HepG2 (cell line): ENCODE data around the gene BET1L. TPM values are rescaled to one million over a fixed set of nuclear protein-coding genes. Genes with fewer than 3 reads are reported as not detected.

ENCODE experiments used
- ATAC-seq: fragments of 200-7000 bp; cut with Tn5 transposase; 3 replicates; pipeline ENCODE4 v1.9.1; 2020; ENCODE audit warnings: mild to moderate bottlenecking, moderate library complexity
- BruUV-seq: library from RNA; stranded (reverse); fragments of 400-500 nt; replicated peaks from 2 replicates; lab custom pipeline; 2021; lab: Mats Ljungman, UMichigan
- CTCF ChIA-PET: fragments of 300-600 bp; formaldehyde crosslinking; extraction: SDS; loops from one replicate; lab custom pipeline; 2021; ENCODE audit warnings: low total read pairs, inconsistent platforms, low intra/inter-chr PET ratio; lab: Yijun Ruan, JAX
- POLR2A ChIA-PET: fragments of 350-600 bp; sonication (Branson Sonifier 250); formaldehyde crosslinking; loops from one replicate; lab custom pipeline; 2020; ENCODE audit warnings: antibody characterized with exemption, inconsistent platforms; lab: Yijun Ruan, JAX
- DNase-seq: peaks from one replicate; pipeline ENCODE4 v3.0.0-alpha.2; 2015; ENCODE audit warnings: low spot score
- FAIRE-seq: peaks from 3 replicates; lab custom pipeline; 2011; peaks lifted over from hg19 to GRCh38; lab: Jason Lieb, UNC
- H2AFZ ChIP-seq: one replicate; pipeline ENCODE4 v1.6.1; 2011; ENCODE audit warnings: low read length, inconsistent platforms
- H3K27ac ChIP-seq: fragments of 300-600 bp; 3 replicates; pipeline ENCODE4 v1.8.0; 2011; ENCODE audit warnings: mixed run types, mild to moderate bottlenecking, mixed read lengths, low read length, inconsistent platforms; ENCODE audit not compliant: insufficient read depth; ENCODE audit errors: extremely low read length
- H3K27me3 ChIP-seq, 2 experiments: fragments of 200-600 bp in 1 of 2; 2 replicates in 1 of 2; 3 replicates in 1 of 2; pipeline versions ENCODE4 v1.6.0 to v1.8.0; 2011; ENCODE audit warnings: low read length in 2 of 2, mild to moderate bottlenecking in 2 of 2, moderate library complexity in 2 of 2, inconsistent platforms in 1 of 2; ENCODE audit not compliant: insufficient read depth in 2 of 2, control insufficient read depth in 1 of 2
- H3K36me3 ChIP-seq, 2 experiments: fragments of 200-600 bp in 1 of 2; replicated peaks in 1 of 2; 2 replicates in 1 of 2; 3 replicates in 1 of 2; pipeline versions ENCODE4 v1.5.1 to v1.8.0; 2011; ENCODE audit warnings: low read length in 2 of 2, inconsistent platforms in 1 of 2; ENCODE audit not compliant: insufficient read depth in 2 of 2, control insufficient read depth in 1 of 2
- H3K4me1 ChIP-seq: 2 replicates; pipeline ENCODE4 v1.5.1; 2012; ENCODE audit warnings: low read length, inconsistent platforms; ENCODE audit not compliant: insufficient read depth
- H3K4me2 ChIP-seq: 2 replicates; pipeline ENCODE4 v1.6.0; 2011; ENCODE audit warnings: low read depth, low read length, inconsistent platforms
- H3K4me3 ChIP-seq, 3 experiments: fragments of 200-600 bp in 1 of 3; sonication (generic), shearing (Covaris generic) in 1 of 3; replicated peaks in 1 of 3; 2 replicates each; pipeline ENCODE4 v1.5.1; 2011 to 2016; ENCODE audit warnings: low read length in 3 of 3, inconsistent platforms in 2 of 3, low read depth in 2 of 3, mild to moderate bottlenecking in 2 of 3, control low read depth in 1 of 3, mixed read lengths in 1 of 3; ENCODE audit not compliant: insufficient read depth in 1 of 3
- H3K79me2 ChIP-seq: one replicate; pipeline ENCODE4 v1.6.1; 2011; ENCODE audit warnings: low read length, inconsistent platforms; ENCODE audit not compliant: insufficient read depth
- H3K9ac ChIP-seq: 2 replicates; pipeline ENCODE4 v1.6.0; 2011; ENCODE audit warnings: mild to moderate bottlenecking, low read depth, low read length, inconsistent platforms; ENCODE audit not compliant: insufficient read depth
- H3K9me3 ChIP-seq: 2 replicates; pipeline ENCODE4 v1.5.1; 2012; ENCODE audit warnings: mild to moderate bottlenecking, low read length
- H4K20me1 ChIP-seq: 2 replicates; pipeline ENCODE4 v1.6.0; 2011; ENCODE audit warnings: inconsistent platforms, mild to moderate bottlenecking, low read length, moderate library complexity; ENCODE audit not compliant: insufficient read depth
- ATM ChIP-seq: fragments of 450-650 bp; IDR thresholded peaks from 2 replicates; pipeline ENCODE4 v1.7.1; 2017; ENCODE audit warnings: mild to moderate bottlenecking, borderline replicate concordance
- CREB1 ChIP-seq, 2 experiments: fragments of 450-650 bp in 1 of 2; IDR thresholded peaks; 2 replicates each; pipeline ENCODE4 v1.6.1; 2016 to 2017; ENCODE audit warnings: control low read depth in 1 of 2, mild to moderate bottlenecking in 1 of 2, missing compliant biosample characterization in 1 of 2, missing genetic modification characterization in 1 of 2
- ISL2 ChIP-seq: sonication (generic); formaldehyde crosslinking; IDR thresholded peaks from 2 replicates; pipeline ENCODE4 v1.5.0; 2020; ENCODE audit warnings: missing genetic modification reagents
- NFKBIZ ChIP-seq: IDR thresholded peaks from 2 replicates; pipeline ENCODE4 v1.6.1; 2018; ENCODE audit warnings: missing genetic modification reagents, missing compliant biosample characterization
- NR2F2 ChIP-seq: IDR thresholded peaks from 2 replicates; pipeline ENCODE4 v1.6.1; 2012; ENCODE audit warnings: low read depth, inconsistent platforms, borderline replicate concordance
- RAD51 ChIP-seq: fragments of 450-650 bp; IDR thresholded peaks from 2 replicates; pipeline ENCODE4 v1.6.1; 2016; ENCODE audit warnings: borderline replicate concordance
- RARA ChIP-seq: IDR thresholded peaks from 2 replicates; pipeline ENCODE4 v1.6.1; 2016; ENCODE audit warnings: missing genetic modification reagents, missing compliant biosample characterization
- ZBTB38 ChIP-seq: sonication (generic); formaldehyde crosslinking; IDR thresholded peaks from 2 replicates; pipeline ENCODE4 v1.5.1; 2020; ENCODE audit warnings: mild to moderate bottlenecking, missing genetic modification reagents
- ZNF234 ChIP-seq: sonication (generic); formaldehyde crosslinking; conservative IDR thresholded peaks from 2 replicates; pipeline ENCODE4 v1.5.1; 2020; ENCODE audit warnings: mild to moderate bottlenecking, missing genetic modification reagents
- ZNF343 ChIP-seq: sonication (generic); formaldehyde crosslinking; IDR thresholded peaks from 2 replicates; pipeline ENCODE4 v1.4.0; 2020; ENCODE audit warnings: mild to moderate bottlenecking, missing genetic modification reagents
- WGBS: methylation state at CpG from one replicate; pipeline ENCODE4 v1.1.6; 2017; ENCODE audit warnings: low lambda C conversion rate; 5-methylcytosine and 5-hydroxymethylcytosine counted together
- in situ Hi-C: cut with HindIII; loops from 2 replicates; pipeline ENCODE4 v1.10.0; 2017; ENCODE audit warnings: low pct_unique_long_range_greater_than_20kb; ENCODE audit not compliant: extremely low pct_ligation_motif_present
- intact Hi-C: fragments of 100-400 bp; cut with micrococcal nuclease; formaldehyde crosslinking; loops from one replicate; pipeline ENCODE4 v1.10.0; 2022; ENCODE audit not compliant: unreplicated experiment
- polyA plus RNA-seq, 8 experiments: library from polyadenylated mRNA; depleted of rRNA in 3 of 8; stranded (reverse) in 7 of 8; unstranded in 1 of 8; fragments of >200 nt; fragmentation: Illumina TruSeq in 4 of 8; extraction: Trizol in 4 of 8; gene quantifications; 2 replicates each; pipeline versions ENCODE4 v1.2.1 to v1.2.3, GENCODE V29; 2011 to 2016; ENCODE audit warnings: low read depth in 4 of 8, missing spikeins in 1 of 8, mixed read lengths in 1 of 8; ENCODE audit not compliant: insufficient read depth in 1 of 8
- total RNA-seq, 5 experiments: library from RNA; depleted of rRNA; stranded (reverse); fragments of >200 nt; fragmentation: Illumina TruSeq; extraction: Trizol; gene quantifications; 2 replicates each; pipeline ENCODE4 v1.2.3, GENCODE V29; 2016; ENCODE audit warnings: low read depth in 1 of 5
- TF ChIP-seq, protein P1 (sequence below): sonication (generic); formaldehyde crosslinking; IDR thresholded peaks from 2 replicates; pipeline ENCODE4 v1.5.0; 2020; ENCODE audit warnings: mild to moderate bottlenecking, missing genetic modification reagents, moderate library complexity
- TF ChIP-seq, protein P2 (sequence below): sonication (generic); formaldehyde crosslinking; IDR thresholded peaks from 2 replicates; pipeline ENCODE4 v1.8.0; 2022; ENCODE audit warnings: low read depth, missing genetic modification reagents
- TF ChIP-seq, protein P3 (sequence below): sonication (generic); formaldehyde crosslinking; IDR thresholded peaks from 2 replicates; pipeline ENCODE4 v1.9.0; 2021; ENCODE audit warnings: missing genetic modification reagents, mild to moderate bottlenecking, borderline replicate concordance
- TF ChIP-seq, protein P4 (sequence below): sonication (generic); formaldehyde crosslinking; IDR thresholded peaks from 2 replicates; pipeline ENCODE4 v1.5.0; 2020; ENCODE audit warnings: mild to moderate bottlenecking, missing genetic modification reagents, borderline replicate concordance
- TF ChIP-seq, protein P5 (sequence below): sonication (generic); formaldehyde crosslinking; IDR thresholded peaks from 2 replicates; pipeline ENCODE4 v1.5.1; 2020; ENCODE audit warnings: missing genetic modification reagents, mild to moderate bottlenecking, borderline replicate concordance

BET1L gene
- total and polyA plus RNA-seq, 2 of the 13 experiments (the other 11 are each of a cell fraction or from before 2014, with no cell fraction given), result 26.2 to 59.6 TPM

DNA sequence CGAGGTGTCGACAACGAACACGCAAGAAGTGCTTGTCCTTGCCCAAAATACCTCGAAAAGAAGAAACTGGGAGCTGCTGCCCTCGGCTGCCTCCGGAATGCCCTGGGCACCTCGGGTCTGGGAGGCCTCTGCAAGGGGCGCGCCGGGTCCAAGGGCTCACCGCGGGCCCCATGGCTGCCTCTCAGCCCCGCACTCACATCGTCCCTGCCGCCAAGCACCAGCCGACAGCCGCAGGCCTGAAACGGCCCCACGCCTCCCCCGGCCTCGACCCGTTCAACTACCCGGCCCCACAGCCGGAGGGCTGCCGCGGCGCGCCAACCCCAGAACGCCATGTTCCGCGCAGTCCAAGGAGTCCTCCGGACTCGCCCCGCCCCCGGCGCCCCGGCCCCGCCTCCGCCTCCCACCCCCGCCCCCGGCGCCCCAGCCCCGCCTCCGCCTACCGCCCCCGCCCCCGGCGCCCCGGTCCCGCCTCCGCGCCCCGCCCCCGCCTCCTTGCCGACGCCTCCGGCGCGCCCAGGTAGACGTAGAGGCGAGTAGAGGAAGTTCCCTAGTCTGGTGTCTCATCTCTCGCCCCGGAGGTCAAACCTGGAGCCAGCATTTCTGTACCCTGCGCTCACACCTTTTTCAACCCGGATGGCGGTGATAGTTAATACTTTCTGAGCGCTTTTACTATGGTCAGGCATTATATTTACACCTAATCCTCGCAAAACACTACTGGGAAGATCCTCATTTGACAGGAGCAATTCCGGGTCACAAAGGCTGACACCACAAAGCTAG, 29.0 kb upstream of the BET1L start, which contains the start of gene SIRT3:
Gene SIRT3, minus strand, starts transcription at position 346 of the 777 bp plus-strand sequence. Its CDS starts 14 bp downstream, at position 332.
- H3K4me1 ChIP-seq, result peaks cover 34% of the 10 kb centered on the region
- CTCF ChIA-PET, result no interaction called here
- intact Hi-C loops, result loop anchor here (2.0 kb wide), 1 partner anchor 29 kb away; the partner anchor contains the start of genes BET1L and RIC8A
- BruUV-seq, result no TSS peak
- FAIRE-seq, result no peak
- POLR2A ChIA-PET, result interaction anchor here (1.0 to 3.1 kb wide), 4 partner anchors 20 to 73 kb away, joined by 3 to 20 read pairs (median 8); partner anchors contain the start of genes BET1L and RIC8A
- no peaks in the 10 kb centered on the region for H4K20me1 ChIP-seq
- H3K36me3 ChIP-seq, result peaks cover 1 to 11% of the 10 kb centered on the region in 2 experiments; a peak in 3 of 5 replicates
- in situ Hi-C loops, result no loop called here
- peak within 1 kb of the TSS; percentile 95 for H3K27ac ChIP-seq
- H3K4me2 ChIP-seq, result peak within 1 kb of the TSS; percentile 99
- DNase-seq, result peak; percentile 73
- H3K9ac ChIP-seq, result peak within 1 kb of the TSS; percentile 91
- WGBS, result 0% methylated on average over 21 of the region's 70 CpGs
- ATAC-seq, result peak; percentile 86
- H3K79me2 ChIP-seq, result peaks cover 27% of the 10 kb centered on the region
- H2AFZ ChIP-seq, result peak within 1 kb of the TSS; percentile 7
- H3K4me3 ChIP-seq, result peak within 1 kb of the TSS; percentile 77 to 94 (median 91)
- H3K27me3 ChIP-seq, result no peaks in the 10 kb centered on the region; a peak in 1 of 5 replicates
- H3K9me3 ChIP-seq, result no peaks in the 10 kb centered on the region
- TF ChIP-seq, protein P1, sequence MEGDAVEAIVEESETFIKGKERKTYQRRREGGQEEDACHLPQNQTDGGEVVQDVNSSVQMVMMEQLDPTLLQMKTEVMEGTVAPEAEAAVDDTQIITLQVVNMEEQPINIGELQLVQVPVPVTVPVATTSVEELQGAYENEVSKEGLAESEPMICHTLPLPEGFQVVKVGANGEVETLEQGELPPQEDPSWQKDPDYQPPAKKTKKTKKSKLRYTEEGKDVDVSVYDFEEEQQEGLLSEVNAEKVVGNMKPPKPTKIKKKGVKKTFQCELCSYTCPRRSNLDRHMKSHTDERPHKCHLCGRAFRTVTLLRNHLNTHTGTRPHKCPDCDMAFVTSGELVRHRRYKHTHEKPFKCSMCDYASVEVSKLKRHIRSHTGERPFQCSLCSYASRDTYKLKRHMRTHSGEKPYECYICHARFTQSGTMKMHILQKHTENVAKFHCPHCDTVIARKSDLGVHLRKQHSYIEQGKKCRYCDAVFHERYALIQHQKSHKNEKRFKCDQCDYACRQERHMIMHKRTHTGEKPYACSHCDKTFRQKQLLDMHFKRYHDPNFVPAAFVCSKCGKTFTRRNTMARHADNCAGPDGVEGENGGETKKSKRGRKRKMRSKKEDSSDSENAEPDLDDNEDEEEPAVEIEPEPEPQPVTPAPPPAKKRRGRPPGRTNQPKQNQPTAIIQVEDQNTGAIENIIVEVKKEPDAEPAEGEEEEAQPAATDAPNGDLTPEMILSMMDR, result no peak
- no peak for TF ChIP-seq NR2F2
- 0 out of 2 replicates have a peak, but pooled peaks have one; percentile 55 for TF ChIP-seq ZBTB38 (CRISPR knock-in tag)
- no peak for TF ChIP-seq ATM
- TF ChIP-seq NFKBIZ, result 0 out of 2 replicates have a peak, but pooled peaks have one; percentile 34
- 0 out of 2 replicates have a peak, but pooled peaks have one; percentile 50 for TF ChIP-seq ZNF343
- TF ChIP-seq, protein P2, sequence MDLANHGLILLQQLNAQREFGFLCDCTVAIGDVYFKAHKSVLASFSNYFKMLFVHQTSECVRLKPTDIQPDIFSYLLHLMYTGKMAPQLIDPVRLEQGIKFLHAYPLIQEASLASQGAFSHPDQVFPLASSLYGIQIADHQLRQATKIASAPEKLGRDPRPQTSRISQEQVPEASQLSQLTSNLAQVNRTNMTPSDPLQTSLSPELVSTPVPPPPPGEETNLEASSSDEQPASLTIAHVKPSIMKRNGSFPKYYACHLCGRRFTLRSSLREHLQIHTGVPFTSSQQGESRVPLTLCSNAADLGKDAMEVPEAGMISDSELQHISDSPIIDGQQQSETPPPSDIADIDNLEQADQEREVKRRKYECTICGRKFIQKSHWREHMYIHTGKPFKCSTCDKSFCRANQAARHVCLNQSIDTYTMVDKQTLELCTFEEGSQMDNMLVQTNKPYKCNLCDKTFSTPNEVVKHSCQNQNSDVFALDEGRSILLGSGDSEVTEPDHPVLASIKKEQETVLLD, result no peak; the same call in 1 of the 2 replicates
- 0 out of 2 replicates have a peak, but pooled peaks have one; percentile 56 for TF ChIP-seq ZNF234 (CRISPR knock-in tag)
- TF ChIP-seq CREB1 (IDR thresholded peaks at IDR 0.05), result no peak
- peak; percentile 67; the same call in 1 of the 2 replicates for TF ChIP-seq CREB1 (CRISPR knock-in tag; IDR thresholded peaks at IDR 0.05)
- TF ChIP-seq, protein P3, sequence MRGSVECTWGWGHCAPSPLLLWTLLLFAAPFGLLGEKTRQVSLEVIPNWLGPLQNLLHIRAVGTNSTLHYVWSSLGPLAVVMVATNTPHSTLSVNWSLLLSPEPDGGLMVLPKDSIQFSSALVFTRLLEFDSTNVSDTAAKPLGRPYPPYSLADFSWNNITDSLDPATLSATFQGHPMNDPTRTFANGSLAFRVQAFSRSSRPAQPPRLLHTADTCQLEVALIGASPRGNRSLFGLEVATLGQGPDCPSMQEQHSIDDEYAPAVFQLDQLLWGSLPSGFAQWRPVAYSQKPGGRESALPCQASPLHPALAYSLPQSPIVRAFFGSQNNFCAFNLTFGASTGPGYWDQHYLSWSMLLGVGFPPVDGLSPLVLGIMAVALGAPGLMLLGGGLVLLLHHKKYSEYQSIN (CRISPR knock-in tag), result no peak
- TF ChIP-seq RAD51, result no peak
- TF ChIP-seq, protein P4, sequence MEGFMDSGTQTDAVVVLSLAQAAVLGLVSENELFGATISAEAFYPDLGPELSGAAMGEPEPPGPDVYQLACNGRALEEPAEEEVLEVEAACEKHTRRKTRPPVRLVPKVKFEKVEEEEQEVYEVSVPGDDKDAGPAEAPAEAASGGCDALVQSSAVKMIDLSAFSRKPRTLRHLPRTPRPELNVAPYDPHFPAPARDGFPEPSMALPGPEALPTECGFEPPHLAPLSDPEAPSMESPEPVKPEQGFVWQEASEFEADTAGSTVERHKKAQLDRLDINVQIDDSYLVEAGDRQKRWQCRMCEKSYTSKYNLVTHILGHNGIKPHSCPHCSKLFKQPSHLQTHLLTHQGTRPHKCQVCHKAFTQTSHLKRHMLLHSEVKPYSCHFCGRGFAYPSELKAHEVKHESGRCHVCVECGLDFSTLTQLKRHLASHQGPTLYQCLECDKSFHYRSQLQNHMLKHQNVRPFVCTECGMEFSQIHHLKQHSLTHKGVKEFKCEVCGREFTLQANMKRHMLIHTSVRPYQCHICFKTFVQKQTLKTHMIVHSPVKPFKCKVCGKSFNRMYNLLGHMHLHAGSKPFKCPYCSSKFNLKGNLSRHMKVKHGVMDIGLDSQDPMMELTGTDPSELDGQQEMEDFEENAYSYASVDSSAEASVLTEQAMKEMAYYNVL (CRISPR knock-in tag), result 0 out of 2 replicates have a peak, but pooled peaks have one; percentile 10
- TF ChIP-seq, protein P5, sequence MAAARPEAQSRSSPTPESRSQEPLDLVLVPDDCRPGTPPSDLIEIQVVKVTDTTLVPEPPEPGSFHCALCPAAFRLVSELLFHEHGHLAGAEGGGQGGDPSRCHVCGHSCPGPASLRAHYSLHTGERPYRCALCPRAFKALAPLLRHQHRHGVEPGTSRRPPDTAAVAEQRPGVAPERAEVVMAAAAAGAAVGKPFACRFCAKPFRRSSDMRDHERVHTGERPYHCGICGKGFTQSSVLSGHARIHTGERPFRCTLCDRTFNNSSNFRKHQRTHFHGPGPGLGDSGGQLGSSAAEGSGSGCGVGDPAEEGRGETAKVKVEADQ (CRISPR knock-in tag), result 0 out of 2 replicates have a peak, but pooled peaks have one; percentile 14
- TF ChIP-seq ISL2 (CRISPR knock-in tag), result 0 out of 2 replicates have a peak, but pooled peaks have one; percentile 30
- TF ChIP-seq RARA (CRISPR knock-in tag), result peak; percentile 16; the same call in 1 of the 2 replicates
